ENCODE measurements around the gene MRPL49.

Gene MRPL49

DNA sequence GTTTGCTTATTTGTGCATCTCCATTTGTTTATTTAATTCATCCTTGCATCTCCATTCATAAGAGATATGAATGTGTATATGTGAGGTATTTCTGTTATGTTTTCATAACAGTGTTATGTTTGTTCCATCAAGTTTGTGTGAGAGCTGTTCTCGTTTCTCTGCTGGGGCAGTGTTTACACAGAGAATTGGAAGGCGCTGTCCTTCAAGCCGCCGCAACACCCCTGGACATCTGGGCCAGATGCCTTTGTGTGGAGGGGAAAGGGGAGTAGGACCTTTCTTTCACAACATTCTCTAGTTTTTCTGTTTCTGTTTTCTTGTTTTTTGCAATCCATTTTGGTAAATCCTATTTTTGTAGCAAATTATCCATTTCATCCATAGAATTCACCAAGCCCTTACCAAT, 17.5 kb upstream of the MRPL49 start:
- TF ChIP-seq TAF1 (IDR thresholded peaks at IDR 0.05; ENCODE audit: borderline replicate concordance, low read depth, low read length) (no peak), POLR2AphosphoS5 (IDR thresholded peaks at IDR 0.05; ENCODE audit: low read depth, low read length) (no peak), POLR2A (IDR thresholded peaks at IDR 0.05; ENCODE audit: low read depth, low read length) (no peak)
- FAIRE-seq (no peak), DNase-seq (ENCODE audit: insufficient read length) (no peak)

- TF ChIP-seq POLR2AphosphoS5 (IDR thresholded peaks at IDR 0.05; ENCODE audit: low read depth, low read length) (no peak), TAF1 (IDR thresholded peaks at IDR 0.05; ENCODE audit: borderline replicate concordance, low read depth, low read length) (no peak), POLR2A (IDR thresholded peaks at IDR 0.05; ENCODE audit: low read depth, low read length) (no peak)
- DNase-seq (ENCODE audit: insufficient read length), result no peak
- no peak for FAIRE-seq
These were observed 15.0 kb upstream of the MRPL49 start for GRCh38 chr11:65107078-65107477.

- no peak for DNase-seq (ENCODE audit: insufficient read length)
- TF ChIP-seq POLR2AphosphoS5 (IDR thresholded peaks at IDR 0.05; ENCODE audit: low read depth, low read length), result no peak
- no peak for TF ChIP-seq POLR2A (IDR thresholded peaks at IDR 0.05; ENCODE audit: low read depth, low read length)
- no peak for TF ChIP-seq TAF1 (IDR thresholded peaks at IDR 0.05; ENCODE audit: borderline replicate concordance, low read depth, low read length)
- no peak for FAIRE-seq
These were observed 14.2 kb upstream of the MRPL49 start for GRCh38 chr11:65107751-65108468.

DNA sequence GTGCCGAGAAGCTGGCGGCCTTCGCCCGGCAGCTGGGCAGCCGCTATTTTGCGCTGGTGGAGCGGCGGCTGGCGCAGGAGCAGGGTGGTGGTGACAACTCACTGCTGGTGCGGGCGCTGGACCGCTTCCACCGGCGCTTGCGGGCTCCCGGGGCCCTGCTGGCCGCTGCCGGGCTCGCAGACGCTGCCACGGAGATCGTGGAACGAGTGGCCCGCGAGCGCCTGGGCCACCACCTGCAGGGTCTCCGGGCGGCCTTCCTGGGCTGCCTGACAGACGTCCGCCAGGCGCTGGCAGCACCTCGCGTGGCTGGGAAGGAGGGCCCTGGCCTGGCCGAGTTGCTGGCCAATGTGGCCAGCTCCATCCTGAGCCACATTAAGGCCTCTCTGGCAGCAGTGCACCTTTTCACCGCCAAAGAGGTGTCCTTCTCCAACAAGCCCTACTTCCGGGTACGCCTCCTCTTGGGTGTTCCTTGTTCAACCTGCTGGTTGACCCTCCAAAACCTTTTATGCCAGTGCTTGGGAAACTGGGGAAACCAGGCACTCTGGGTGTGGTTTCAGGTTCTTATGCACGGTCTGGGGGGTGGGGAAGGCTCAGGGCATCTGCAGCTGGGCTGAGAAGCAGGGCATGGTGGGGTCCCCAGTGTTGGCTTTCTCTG, 13.5 kb upstream of the MRPL49 start:
- no peak for DNase-seq (ENCODE audit: insufficient read length)
- no peak for FAIRE-seq
- TF ChIP-seq POLR2A (IDR thresholded peaks at IDR 0.05; ENCODE audit: low read depth, low read length) (no peak), TAF1 (IDR thresholded peaks at IDR 0.05; ENCODE audit: borderline replicate concordance, low read depth, low read length) (no peak), POLR2AphosphoS5 (IDR thresholded peaks at IDR 0.05; ENCODE audit: low read depth, low read length) (no peak)

DNA sequence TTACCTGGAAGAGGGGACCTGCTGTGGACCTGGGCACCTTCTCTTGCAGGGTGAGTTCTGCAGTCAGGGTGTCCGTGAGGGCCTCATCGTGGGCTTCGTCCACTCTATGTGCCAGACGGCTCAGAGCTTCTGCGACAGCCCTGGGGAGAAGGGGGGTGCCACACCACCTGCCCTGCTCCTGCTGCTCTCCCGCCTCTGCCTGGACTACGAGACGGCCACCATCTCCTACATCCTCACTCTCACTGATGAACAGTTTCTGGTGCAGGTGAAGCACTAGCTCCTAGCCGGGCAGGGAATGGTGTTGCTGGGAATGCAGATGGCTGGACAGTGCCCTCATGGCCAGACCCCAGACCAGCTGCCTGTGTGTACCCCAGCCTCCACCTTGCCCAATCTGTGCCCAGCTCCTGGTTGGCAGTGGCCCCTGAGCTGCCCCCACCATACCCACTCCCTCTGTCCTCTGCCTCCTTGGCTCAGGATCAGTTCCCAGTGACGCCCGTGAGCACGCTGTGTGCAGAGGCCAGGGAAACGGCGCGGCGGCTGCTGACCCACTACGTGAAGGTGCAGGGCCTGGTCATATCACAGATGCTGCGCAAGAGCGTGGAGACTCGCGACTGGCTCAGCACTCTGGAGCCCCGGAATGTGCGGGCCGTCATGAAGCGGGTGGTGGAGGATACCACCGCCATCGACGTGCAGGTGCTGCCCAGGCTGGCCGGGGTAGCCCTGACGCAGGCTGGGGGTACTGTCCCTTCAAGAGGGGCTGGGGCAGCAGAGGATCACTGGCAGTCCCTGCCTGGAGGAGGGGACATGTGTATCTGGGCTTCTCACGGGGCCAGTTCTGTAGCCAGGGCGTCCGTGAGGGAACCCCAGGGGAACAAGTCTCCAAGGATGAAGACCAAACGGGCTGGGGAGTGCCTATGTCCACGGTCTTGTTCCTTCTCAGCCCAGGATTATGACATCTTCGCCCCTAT, 12.6 kb upstream of the MRPL49 start:
- FAIRE-seq, result no peak
- no peak for DNase-seq (ENCODE audit: insufficient read length)
- 0 out of 2 replicates have a peak, but pooled peaks have one; percentile 10 for TF ChIP-seq POLR2AphosphoS5 (IDR thresholded peaks at IDR 0.05; ENCODE audit: low read depth, low read length)
- TF ChIP-seq POLR2A (IDR thresholded peaks at IDR 0.05; ENCODE audit: low read depth, low read length), result peak; percentile 10; the same call in 1 of the 2 replicates
- TF ChIP-seq TAF1 (IDR thresholded peaks at IDR 0.05; ENCODE audit: borderline replicate concordance, low read depth, low read length), result no peak

GRCh38 chr11:65110354-65110861, 11.7 kb upstream of the MRPL49 start:
- FAIRE-seq (peak; percentile 98), DNase-seq (ENCODE audit: insufficient read length) (peak; percentile 88)
- no peak for TF ChIP-seq POLR2A (IDR thresholded peaks at IDR 0.05; ENCODE audit: low read depth, low read length)
- TF ChIP-seq TAF1 (IDR thresholded peaks at IDR 0.05; ENCODE audit: borderline replicate concordance, low read depth, low read length), result no peak
- no peak for TF ChIP-seq POLR2AphosphoS5 (IDR thresholded peaks at IDR 0.05; ENCODE audit: low read depth, low read length)

DNA sequence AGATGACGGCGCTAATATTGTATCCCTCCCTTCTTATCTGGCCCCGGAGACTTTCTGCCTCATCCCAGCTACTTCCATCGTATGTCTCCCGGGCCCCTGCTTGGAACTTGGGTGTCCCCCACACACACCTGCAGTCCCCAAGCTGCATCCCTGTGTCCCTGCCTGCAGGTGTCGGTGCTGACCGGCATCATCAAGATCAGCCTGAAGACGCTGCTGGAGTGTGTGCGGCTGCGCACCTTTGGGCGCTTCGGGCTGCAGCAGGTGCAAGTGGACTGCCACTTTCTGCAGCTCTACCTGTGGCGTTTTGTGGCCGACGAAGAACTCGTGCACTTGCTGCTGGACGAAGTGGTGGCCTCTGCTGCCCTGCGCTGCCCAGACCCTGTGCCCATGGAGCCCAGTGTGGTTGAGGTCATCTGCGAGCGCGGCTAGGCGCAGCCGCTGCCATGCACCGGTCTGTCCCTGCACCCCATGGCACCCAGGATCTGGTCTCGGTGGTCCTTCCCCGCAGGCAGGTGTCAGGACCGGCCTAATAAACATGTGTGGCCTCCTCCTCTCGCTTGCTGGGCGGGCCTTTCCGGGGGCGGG, 10.9 kb upstream of the MRPL49 start:
- TF ChIP-seq POLR2A (IDR thresholded peaks at IDR 0.05; ENCODE audit: low read depth, low read length), result no peak
- DNase-seq (ENCODE audit: insufficient read length) (no peak), FAIRE-seq (no peak)

- FAIRE-seq (peak; percentile 100), DNase-seq (ENCODE audit: insufficient read length) (peak; percentile 97)
- peak; percentile 95 for TF ChIP-seq POLR2A (IDR thresholded peaks at IDR 0.05; ENCODE audit: low read depth, low read length)
- TF ChIP-seq TAF1 (IDR thresholded peaks at IDR 0.05; ENCODE audit: borderline replicate concordance, low read depth, low read length), result peak; percentile 10; the same call in 1 of the 2 replicates
- TF ChIP-seq POLR2AphosphoS5 (IDR thresholded peaks at IDR 0.05; ENCODE audit: low read depth, low read length), result peak; percentile 87
These were observed 10.2 kb upstream of the MRPL49 start, which contains the start of gene TM7SF2 for GRCh38 chr11:65111744-65112545. Gene TM7SF2 (plus strand): TSS chr11:65111872. CDS start chr11:65112016, 144 bp downstream.

- DNase-seq (ENCODE audit: insufficient read length), result peak; percentile 75
- TF ChIP-seq POLR2A (IDR thresholded peaks at IDR 0.05; ENCODE audit: low read depth, low read length), result no peak; the same call in 1 of the 2 replicates
- TF ChIP-seq TAF1 (IDR thresholded peaks at IDR 0.05; ENCODE audit: borderline replicate concordance, low read depth, low read length), result no peak
- peak; percentile 59; the same call in 1 of the 2 replicates for TF ChIP-seq POLR2AphosphoS5 (IDR thresholded peaks at IDR 0.05; ENCODE audit: low read depth, low read length)
- peak; percentile 98 for FAIRE-seq
These were observed 9.4 kb upstream of the MRPL49 start for GRCh38 chr11:65112546-65113360.

Measured in GM12892 (cell line).